HepG2 (cell line): ENCODE measurements around the gene GCNT2. TPM values are rescaled to one million over a fixed set of nuclear protein-coding genes. Genes with fewer than 3 reads are reported as not detected.

Source experiments
- ARID4A ChIP-seq: sonication (generic); formaldehyde crosslinking; IDR thresholded peaks from 2 replicates; pipeline ENCODE4 v1.5.0; 2020; ENCODE audit warnings: mild to moderate bottlenecking, missing genetic modification reagents, borderline replicate concordance
- EHMT2 ChIP-seq: fragments of 200-600 bp; sonication (generic); IDR thresholded peaks from 2 replicates; pipeline ENCODE4 v1.7.0; 2017; ENCODE audit warnings: antibody characterized with exemption, low read depth, low read length, borderline replicate concordance
- ELF1 ChIP-seq: sonication (generic); formaldehyde crosslinking; IDR thresholded peaks from 2 replicates; pipeline ENCODE4 v1.4.0; 2020; ENCODE audit warnings: missing genetic modification reagents
- ELF4 ChIP-seq: sonication (generic); formaldehyde crosslinking; IDR thresholded peaks from 2 replicates; pipeline ENCODE4 v1.5.0; 2020; ENCODE audit warnings: missing genetic modification reagents, mild to moderate bottlenecking, moderate library complexity, borderline replicate concordance
- HDAC2 ChIP-seq: sonication (generic); formaldehyde crosslinking; IDR thresholded peaks from 2 replicates; pipeline ENCODE4 v1.4.0; 2020; ENCODE audit warnings: missing genetic modification reagents
- MAF1 ChIP-seq: sonication (generic); formaldehyde crosslinking; IDR thresholded peaks from 2 replicates; pipeline ENCODE4 v1.5.0; 2020; ENCODE audit warnings: missing genetic modification reagents, borderline replicate concordance
- NR0B2 ChIP-seq: sonication (generic); formaldehyde crosslinking; IDR thresholded peaks from 2 replicates; pipeline ENCODE4 v1.4.0; 2020; ENCODE audit warnings: mild to moderate bottlenecking, missing genetic modification reagents
- NR2C2 ChIP-seq: sonication (generic); formaldehyde crosslinking; IDR thresholded peaks from 2 replicates; pipeline ENCODE4 v1.4.0; 2020; ENCODE audit warnings: missing genetic modification reagents, mild to moderate bottlenecking, moderate library complexity, borderline replicate concordance
- PHF20 ChIP-seq: sonication (generic); formaldehyde crosslinking; IDR thresholded peaks from 2 replicates; pipeline ENCODE4 v1.5.0; 2020; ENCODE audit warnings: mild to moderate bottlenecking, missing genetic modification reagents
- RBM39 ChIP-seq: fragments of 200-400 bp; formaldehyde crosslinking; IDR thresholded peaks from one replicate; pipeline ENCODE4 v1.6.1; 2018; ENCODE audit warnings: antibody characterized with exemption, mild to moderate bottlenecking, low read depth, low read length; ENCODE audit not compliant: poor library complexity, severe bottlenecking
- REL ChIP-seq: sonication (generic); formaldehyde crosslinking; conservative IDR thresholded peaks from 2 replicates; pipeline ENCODE4 v1.8.0; 2022; ENCODE audit warnings: mild to moderate bottlenecking, missing genetic modification reagents, moderate library complexity
- RFX5 ChIP-seq: IDR thresholded peaks from 2 replicates; pipeline ENCODE4 v1.6.1; 2011; ENCODE audit warnings: low read depth, low read length, improper control_type of control experiment
- SP140L ChIP-seq: sonication (generic); formaldehyde crosslinking; IDR thresholded peaks from 2 replicates; pipeline ENCODE4 v1.4.0; 2020; ENCODE audit warnings: missing genetic modification reagents, borderline replicate concordance
- SRSF1 ChIP-seq: fragments of 200-400 bp; formaldehyde crosslinking; optimal IDR thresholded peaks from 2 replicates; pipeline ENCODE3; 2017; ENCODE audit warnings: mild to moderate bottlenecking, low read depth, low read length, moderate library complexity
- SRSF4 ChIP-seq: fragments of 200-400 bp; formaldehyde crosslinking; IDR thresholded peaks from one replicate; pipeline ENCODE4 v1.6.1; 2018; ENCODE audit warnings: mild to moderate bottlenecking, low read depth, low read length, moderate library complexity; ENCODE audit not compliant: poor library complexity, severe bottlenecking
- ZBTB20 ChIP-seq: sonication (generic); formaldehyde crosslinking; IDR thresholded peaks from 2 replicates; pipeline ENCODE4 v1.8.1; 2023; ENCODE audit warnings: missing genetic modification reagents, low read depth, mild to moderate bottlenecking, borderline replicate concordance
- ZC3H4 ChIP-seq: sonication (generic); formaldehyde crosslinking; IDR thresholded peaks from 2 replicates; pipeline ENCODE4 v1.4.0; 2020; ENCODE audit warnings: missing genetic modification reagents, borderline replicate concordance
- ZKSCAN5 ChIP-seq: sonication (generic); formaldehyde crosslinking; IDR thresholded peaks from 2 replicates; pipeline ENCODE4 v1.5.1; 2020; ENCODE audit warnings: mild to moderate bottlenecking, missing genetic modification reagents
- ZNF234 ChIP-seq: sonication (generic); formaldehyde crosslinking; conservative IDR thresholded peaks from 2 replicates; pipeline ENCODE4 v1.5.1; 2020; ENCODE audit warnings: mild to moderate bottlenecking, missing genetic modification reagents
- polyA plus RNA-seq, 8 experiments: library from polyadenylated mRNA; depleted of rRNA in 3 of 8; stranded (reverse) in 7 of 8; unstranded in 1 of 8; fragments of >200 nt; fragmentation: Illumina TruSeq in 4 of 8; extraction: Trizol in 4 of 8; gene quantifications; 2 replicates each; pipeline versions ENCODE4 v1.2.1 to v1.2.3, GENCODE V29; 2011 to 2016; ENCODE audit warnings: low read depth in 4 of 8, missing spikeins in 1 of 8, mixed read lengths in 1 of 8; ENCODE audit not compliant: insufficient read depth in 1 of 8
- total RNA-seq, 5 experiments: library from RNA; depleted of rRNA; stranded (reverse); fragments of >200 nt; fragmentation: Illumina TruSeq; extraction: Trizol; gene quantifications; 2 replicates each; pipeline ENCODE4 v1.2.3, GENCODE V29; 2016; ENCODE audit warnings: low read depth in 1 of 5
- TF ChIP-seq, protein P1 (sequence below): sonication (generic); formaldehyde crosslinking; IDR thresholded peaks from 2 replicates; pipeline ENCODE4 v1.8.1; 2023; ENCODE audit warnings: mild to moderate bottlenecking, inconsistent platforms, moderate library complexity, missing genetic modification reagents, borderline replicate concordance
- TF ChIP-seq, protein P2 (sequence below): sonication (generic); formaldehyde crosslinking; IDR thresholded peaks from 2 replicates; pipeline ENCODE4 v1.4.0; 2020; ENCODE audit warnings: missing genetic modification reagents

GCNT2 gene
- total and polyA plus RNA-seq, 2 of the 13 experiments (the other 11 are each of a cell fraction or from before 2014, with no cell fraction given) = 11.8 to 31.9 TPM

GRCh38 chr6:10528158-10528981 is 7.2 kb downstream of the GCNT2 start (continued):
- TF ChIP-seq, protein P1, sequence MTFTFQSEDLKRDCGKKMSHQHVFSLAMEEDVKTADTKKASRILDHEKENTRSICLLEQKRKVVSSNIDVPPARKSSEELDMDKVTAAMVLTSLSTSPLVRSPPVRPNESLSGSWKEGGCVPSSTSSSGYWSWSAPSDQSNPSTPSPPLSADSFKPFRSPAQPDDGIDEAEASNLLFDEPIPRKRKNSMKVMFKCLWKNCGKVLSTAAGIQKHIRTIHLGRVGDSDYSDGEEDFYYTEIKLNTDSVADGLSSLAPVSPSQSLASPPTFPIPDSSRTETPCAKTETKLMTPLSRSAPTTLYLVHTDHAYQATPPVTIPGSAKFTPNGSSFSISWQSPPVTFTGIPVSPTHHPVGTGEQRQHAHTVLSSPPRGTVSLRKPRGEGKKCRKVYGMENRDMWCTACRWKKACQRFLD = no peak; the same call in 1 of the 2 replicates
- TF ChIP-seq, protein P2, sequence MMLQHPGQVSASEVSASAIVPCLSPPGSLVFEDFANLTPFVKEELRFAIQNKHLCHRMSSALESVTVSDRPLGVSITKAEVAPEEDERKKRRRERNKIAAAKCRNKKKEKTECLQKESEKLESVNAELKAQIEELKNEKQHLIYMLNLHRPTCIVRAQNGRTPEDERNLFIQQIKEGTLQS = peak; percentile 40; the same call in 1 of the 2 replicates
- no peak for TF ChIP-seq SRSF4
- TF ChIP-seq ZBTB20 (CRISPR knock-in tag) = peak; percentile 72; the same call in 1 of the 2 replicates
- TF ChIP-seq MAF1 (CRISPR knock-in tag) = no peak
- no peak for TF ChIP-seq SP140L
- TF ChIP-seq SRSF1 = no peak
- TF ChIP-seq ARID4A (CRISPR knock-in tag) = peak; percentile 66; the same call in 1 of the 2 replicates
- peak; percentile 74; the same call in 1 of the 2 replicates for TF ChIP-seq HDAC2 (CRISPR knock-in tag)
- no peak; the same call in 1 of the 2 replicates for TF ChIP-seq RFX5
- 0 out of 2 replicates have a peak, but pooled peaks have one; percentile 28 for TF ChIP-seq PHF20 (CRISPR knock-in tag)
- no peak for TF ChIP-seq ZC3H4 (CRISPR knock-in tag)
- no peak for TF ChIP-seq EHMT2
- no peak for TF ChIP-seq ZNF234 (CRISPR knock-in tag)
- TF ChIP-seq ELF4 (CRISPR knock-in tag) = no peak
- TF ChIP-seq NR0B2 = no peak
- TF ChIP-seq REL (CRISPR knock-in tag) = no peak
- TF ChIP-seq ZKSCAN5 (CRISPR knock-in tag) = no peak
- peak; percentile 61; the same call in 1 of the 2 replicates for TF ChIP-seq ELF1
- TF ChIP-seq RBM39 = no peak
- no peak for TF ChIP-seq NR2C2 (CRISPR knock-in tag)
